T47D (cell line): Measurements from ENCODE around the gene SUPT4H1.

Source experiments
- DNase-seq, 2 experiments: peaks; one replicate each; pipeline versions ENCODE4 v3.0.0 to v3.0.0-alpha.2; 2011 to 2012; ENCODE audit warnings: low read depth in 1 of 2, low spot score in 1 of 2
- JUND ChIP-seq: IDR thresholded peaks from 2 replicates; pipeline ENCODE4 v1.6.1; 2012; ENCODE audit warnings: low read depth
- in situ Hi-C: cut with HindIII; loops from 2 replicates; pipeline ENCODE4 v1.10.0; 2016; ENCODE audit warnings: low sequenced_read_pairs, low pct_unique_long_range_greater_than_20kb

SUPT4H1 gene

GRCh38 chr17:58365980-58366595, 14.1 kb upstream of the SUPT4H1 start:
- TF ChIP-seq JUND = no peak
- in situ Hi-C loops = no loop called here
- DNase-seq = no peak

GRCh38 chr17:58365185-58365979, 13.4 kb upstream of the SUPT4H1 start:
- in situ Hi-C loops = no loop called here
- no peak for DNase-seq
- TF ChIP-seq JUND = no peak

GRCh38 chr17:58364270-58364942, 12.4 kb upstream of the SUPT4H1 start:
- in situ Hi-C loops = no loop called here
- no peak for DNase-seq
- no peak for TF ChIP-seq JUND

GRCh38 chr17:58363457-58364185, 11.6 kb upstream of the SUPT4H1 start:
- in situ Hi-C loops = no loop called here
- no peak for DNase-seq
- TF ChIP-seq JUND = no peak

- no peak for TF ChIP-seq JUND
- no peak for DNase-seq
- in situ Hi-C loops = no loop called here
Measured at GRCh38 chr17:58362368-58363014, 10.5 kb upstream of the SUPT4H1 start.

- in situ Hi-C loops = no loop called here
- DNase-seq = no peak
- TF ChIP-seq JUND = no peak
Measured at GRCh38 chr17:58360296-58361063, 8.5 kb upstream of the SUPT4H1 start.

- no peak for DNase-seq
- no peak for TF ChIP-seq JUND
- in situ Hi-C loops = no loop called here
Measured at GRCh38 chr17:58358408-58359172, 6.6 kb upstream of the SUPT4H1 start.

- in situ Hi-C loops = no loop called here
- no peak for DNase-seq
- no peak for TF ChIP-seq JUND
Measured at GRCh38 chr17:58357312-58358297, 5.6 kb upstream of the SUPT4H1 start.

- in situ Hi-C loops = no loop called here
- TF ChIP-seq JUND = no peak
- DNase-seq = no peak
Measured at GRCh38 chr17:58356231-58356630, 4.2 kb upstream of the SUPT4H1 start.
